ENCODE measurements around the gene FRMD4A. TPM values are rescaled to one million over a fixed set of nuclear protein-coding genes. Genes with fewer than 3 reads are reported as not detected.

Gene FRMD4A
- total RNA-seq, 1 experiment from 2014 or later, result 7.1 TPM

- POLR2A ChIA-PET (ENCODE audit: unreplicated experiment), result no interaction called here
- H3K4me1 ChIP-seq (ENCODE audit: insufficient read depth, low read length), result peaks cover 41% of the 10 kb centered on the region
- CTCF ChIA-PET, result interaction anchor here (0.6 to 0.7 kb wide), 3 partner anchors 96 to 332 kb away, joined by 3 to 9 read pairs (median 6); no protein-coding TSS in a partner anchor
- no peak overlapping the region for H2AFZ ChIP-seq (ENCODE audit: low read length)
- H3K27me3 ChIP-seq (ENCODE audit: low read length), result no peaks in the 10 kb centered on the region
- peak overlapping the region; percentile 91 for H3K27ac ChIP-seq (ENCODE audit: low read length)
- H3K9ac ChIP-seq (ENCODE audit: low read length), result peak overlapping the region; percentile 58
- DNase-seq, result peak; percentile 57
- TF ChIP-seq EZH2 (IDR thresholded peaks at IDR 0.05; ENCODE audit: low read length, unreplicated experiment), result no peak
- TF ChIP-seq CTCF (conservative IDR thresholded peaks at IDR 0.05; ENCODE audit: low read depth, low read length), result no peak
- no peak for TF ChIP-seq EZH2phosphoT487 (IDR thresholded peaks at IDR 0.05; ENCODE audit: borderline replicate concordance, low read length)
- BruUV-seq (replicated peaks), result no TSS peak
- H3K36me3 ChIP-seq (ENCODE audit: low read depth, low read length), result no peaks in the 10 kb centered on the region
- H3K9me2 ChIP-seq (replicated peaks; ENCODE audit: low read length), result no peaks in the 10 kb centered on the region
- no peaks in the 10 kb centered on the region for H4K20me1 ChIP-seq (ENCODE audit: low read length)
- H3K4me2 ChIP-seq (ENCODE audit: low read length), result peak overlapping the region; percentile 34; the same call in 1 of the 2 replicates
- no peak overlapping the region for H3K4me3 ChIP-seq (ENCODE audit: low read length)
- no peaks in the 10 kb centered on the region for H3K79me2 ChIP-seq (ENCODE audit: low read length)
- intact Hi-C loops (cut with micrococcal nuclease), result loop anchor here (5.0 kb wide), 2 partner anchors 70 to 405 kb away; no protein-coding TSS in a partner anchor
- no peaks in the 10 kb centered on the region for H3F3A ChIP-seq (ENCODE audit: low read length, unreplicated experiment)
- ATAC-seq, result peak; percentile 81
- H3K9me3 ChIP-seq (ENCODE audit: low read length), result no peaks in the 10 kb centered on the region
Measured at GRCh38 chr10:13776861-13777311, 553.8 kb downstream of the FRMD4A start.

- Histone ChIP-seq H3F3A (ENCODE audit: low read length, unreplicated experiment) (no peaks in the 10 kb centered on the region), H3K4me3 (ENCODE audit: low read length) (no peak overlapping the region), H2AFZ (ENCODE audit: low read length) (no peak overlapping the region), H3K4me1 (ENCODE audit: insufficient read depth, low read length) (peaks cover 41% of the 10 kb centered on the region), H3K4me2 (ENCODE audit: low read length) (peak overlapping the region; percentile 64), H3K27ac (ENCODE audit: low read length) (peak overlapping the region; percentile 91), H3K9me3 (ENCODE audit: low read length) (no peaks in the 10 kb centered on the region), H3K9ac (ENCODE audit: low read length) (peak overlapping the region; percentile 62), H3K9me2 (replicated peaks; ENCODE audit: low read length) (no peaks in the 10 kb centered on the region), H3K79me2 (ENCODE audit: low read length) (no peaks in the 10 kb centered on the region), H3K27me3 (ENCODE audit: low read length) (no peaks in the 10 kb centered on the region), H3K36me3 (ENCODE audit: low read depth, low read length) (no peaks in the 10 kb centered on the region), H4K20me1 (ENCODE audit: low read length) (no peaks in the 10 kb centered on the region)
- POLR2A ChIA-PET (ENCODE audit: unreplicated experiment), result no interaction called here
- TF ChIP-seq EZH2phosphoT487 (IDR thresholded peaks at IDR 0.05; ENCODE audit: borderline replicate concordance, low read length), result no peak
- TF ChIP-seq EZH2 (IDR thresholded peaks at IDR 0.05; ENCODE audit: low read length, unreplicated experiment), result no peak
- no peak for TF ChIP-seq CTCF (conservative IDR thresholded peaks at IDR 0.05; ENCODE audit: low read depth, low read length)
- BruUV-seq (replicated peaks), result no TSS peak
- ATAC-seq (peak; percentile 57), DNase-seq (peak; percentile 69)
- CTCF ChIA-PET, result interaction anchor here (0.6 to 0.8 kb wide), 3 partner anchors 95 to 701 kb away, joined by 3 read pairs; partner anchors contain the start of gene PRPF18
- intact Hi-C loops (cut with micrococcal nuclease), result loop anchor here (5.0 kb wide), 2 partner anchors 69 to 404 kb away; no protein-coding TSS in a partner anchor
Measured at GRCh38 chr10:13775786-13776775, 554.6 kb downstream of the FRMD4A start.
